Endodermal cell (in vitro differentiated cells): ENCODE measurements around the gene THADA. TPM values are rescaled to one million over a fixed set of nuclear protein-coding genes. Genes with fewer than 3 reads are reported as not detected.

Source experiments
- DNase-seq: peaks from one replicate; pipeline ENCODE4 v3.0.0-alpha.2; 2017
- H3K27ac ChIP-seq: 2 replicates; pipeline ENCODE4 v1.5.1; 2013; ENCODE audit warnings: mild to moderate bottlenecking, low read depth, low read length, moderate library complexity
- H3K27me3 ChIP-seq: 2 replicates; pipeline ENCODE4 v1.6.1; 2013; ENCODE audit warnings: mild to moderate bottlenecking, low read length, moderate library complexity; ENCODE audit not compliant: insufficient read depth, control insufficient read depth, poor library complexity, severe bottlenecking
- H3K36me3 ChIP-seq: 2 replicates; pipeline ENCODE4 v1.7.0; 2013; ENCODE audit warnings: mild to moderate bottlenecking, low read length, moderate library complexity; ENCODE audit not compliant: control insufficient read depth, insufficient read depth
- H3K4me1 ChIP-seq: one replicate; pipeline ENCODE4 v1.7.0; 2013; ENCODE audit warnings: low read length; ENCODE audit not compliant: control insufficient read depth, insufficient read depth
- H3K4me3 ChIP-seq: 2 replicates; pipeline ENCODE4 v1.5.1; 2013; ENCODE audit warnings: mild to moderate bottlenecking, low read length, moderate library complexity
- H3K9ac ChIP-seq: 2 replicates; pipeline ENCODE4 v1.6.1; 2013; ENCODE audit warnings: mild to moderate bottlenecking, low read length, moderate library complexity; ENCODE audit not compliant: poor library complexity, severe bottlenecking; ENCODE audit errors: extremely low read depth
- H3K9me3 ChIP-seq: 2 replicates; pipeline ENCODE4 v1.6.1; 2013; ENCODE audit warnings: mild to moderate bottlenecking, low read length, moderate library complexity; ENCODE audit not compliant: control insufficient read depth
- H3K27ac Mint-ChIP-seq: 2 replicates; pipeline ENCODE4 v1.8.0; 2020; ENCODE audit warnings: mixed read lengths
- H3K27me3 Mint-ChIP-seq: 2 replicates; pipeline ENCODE4 v1.8.0; 2021; ENCODE audit warnings: mild to moderate bottlenecking, mixed read lengths; ENCODE audit not compliant: insufficient read depth
- H3K36me3 Mint-ChIP-seq: 2 replicates; pipeline ENCODE4 v1.8.0; 2020; ENCODE audit warnings: low read depth, mixed read lengths
- H3K4me1 Mint-ChIP-seq: 2 replicates; pipeline ENCODE4 v1.8.0; 2020; ENCODE audit warnings: mixed read lengths
- H3K4me3 Mint-ChIP-seq: 2 replicates; pipeline ENCODE4 v1.8.0; 2020; ENCODE audit warnings: mild to moderate bottlenecking, moderate library complexity, mixed read lengths
- H3K9me3 Mint-ChIP-seq: 2 replicates; pipeline ENCODE4 v1.8.0; 2020; ENCODE audit warnings: mild to moderate bottlenecking, mixed read lengths
- CTCF ChIP-seq: fragments of 200-600 bp; sonication (generic); conservative IDR thresholded peaks from 2 replicates; pipeline ENCODE4 v1.5.0; 2021; ENCODE audit warnings: antibody characterized with exemption, mild to moderate bottlenecking
- WGBS, 2 experiments: methylation state at CpG; one replicate each; pipeline versions ENCODE4 v1.1.5 to v1.1.7; 2013; ENCODE audit warnings: missing lambda C conversion rate in 2 of 2, mixed read lengths in 1 of 2; ENCODE audit not compliant: insufficient coverage in 1 of 2, insufficient read length in 1 of 2; 5-methylcytosine and 5-hydroxymethylcytosine counted together
- total RNA-seq, 2 donors: library from RNA; stranded (reverse); fragmentation: NEBNext Ultra II Directional in 1 of 2; extraction: Animal tissue kit (Norgen Biotek cat#: 25700) in 1 of 2; gene quantifications; 2 replicates in 1 of 2; 3 replicates in 1 of 2; pipeline ENCODE4 v1.2.1, GENCODE V29; 2021

The THADA gene
- total RNA-seq, 2 donors from 2014 or later: 32.8 to 35.0 TPM

GRCh38 chr2:43402002-43402401 is 193.8 kb downstream of the THADA start:
- peaks cover 10% of the 10 kb centered on the region for H3K4me1 Mint-ChIP-seq
- TF ChIP-seq CTCF: no peak
- H3K4me3 Mint-ChIP-seq: no peak overlapping the region
- peaks cover 7% of the 10 kb centered on the region for H3K36me3 Mint-ChIP-seq
- H3K27ac Mint-ChIP-seq: no peak overlapping the region
- H3K27me3 ChIP-seq: no peaks in the 10 kb centered on the region
- no peak overlapping the region for H3K4me3 ChIP-seq
- no peaks in the 10 kb centered on the region for H3K36me3 ChIP-seq
- no peaks in the 10 kb centered on the region for H3K27me3 Mint-ChIP-seq
- no peak overlapping the region for H3K9ac ChIP-seq
- DNase-seq: no peak
- H3K27ac ChIP-seq: no peak overlapping the region
- no peaks in the 10 kb centered on the region for H3K9me3 Mint-ChIP-seq
- 69 to 71% methylated on average over 5 of the region's 5 CpGs for WGBS, 2 experiments
- H3K4me1 ChIP-seq: peaks cover 2% of the 10 kb centered on the region
- H3K9me3 ChIP-seq: no peaks in the 10 kb centered on the region

GRCh38 chr2:43400508-43400907 is 195.3 kb downstream of the THADA start:
- no peak overlapping the region for H3K27ac Mint-ChIP-seq
- H3K4me3 ChIP-seq: no peak overlapping the region
- TF ChIP-seq CTCF: peak; percentile 31

GRCh38 chr2:43399515-43400264 is 196.1 kb downstream of the THADA start:
- no peaks in the 10 kb centered on the region for H3K27me3 ChIP-seq
- TF ChIP-seq CTCF: no peak
- H3K4me1 ChIP-seq: peaks cover 2% of the 10 kb centered on the region
- H3K9ac ChIP-seq: no peak overlapping the region
- Mint-ChIP-seq H3K4me3 (no peak overlapping the region), H3K9me3 (no peaks in the 10 kb centered on the region), H3K27me3 (no peaks in the 10 kb centered on the region), H3K27ac (no peak overlapping the region), H3K36me3 (peaks cover 12% of the 10 kb centered on the region), H3K4me1 (peaks cover 8% of the 10 kb centered on the region)
- no peak overlapping the region for H3K4me3 ChIP-seq
- DNase-seq: no peak
- H3K36me3 ChIP-seq: no peaks in the 10 kb centered on the region
- no peaks in the 10 kb centered on the region for H3K9me3 ChIP-seq
- 90% methylated on average over 3 of the region's 4 CpGs; no CpG with 5 or more reads in 1 of the 2 experiments for WGBS, 2 experiments
- no peak overlapping the region for H3K27ac ChIP-seq

More at GRCh38 chr2:43400508-43400907, 195.3 kb downstream of the THADA start:
- no peaks in the 10 kb centered on the region for H3K9me3 ChIP-seq
- no peak overlapping the region for H3K4me3 Mint-ChIP-seq
- DNase-seq: no peak
- no peaks in the 10 kb centered on the region for H3K9me3 Mint-ChIP-seq
- H3K9ac ChIP-seq: no peak overlapping the region
- H3K4me1 Mint-ChIP-seq: peaks cover 8% of the 10 kb centered on the region
- H3K4me1 ChIP-seq: peaks cover 2% of the 10 kb centered on the region
- H3K27me3 ChIP-seq: no peaks in the 10 kb centered on the region
- no peaks in the 10 kb centered on the region for H3K36me3 ChIP-seq
- H3K27me3 Mint-ChIP-seq: no peaks in the 10 kb centered on the region
- H3K27ac ChIP-seq: no peak overlapping the region
- 63 to 67% methylated on average over 3 of the region's 3 CpGs for WGBS, 2 experiments
- H3K36me3 Mint-ChIP-seq: peaks cover 10% of the 10 kb centered on the region
